ENCODE measurements around the gene PIP4K2B.
"Not testable (repeated sequence)": the region's sequence is repeated elsewhere in the genome, so short reads cannot be mapped to it uniquely, and the experiment has no call there.

The PIP4K2B gene

GRCh38 chr17:38794221-38794620, 5.1 kb downstream of the PIP4K2B start:
- no peak overlapping the region for H2BK12ac ChIP-seq (ENCODE audit: low read length)
- DNase-seq, result no peak
- H3K27ac ChIP-seq (ENCODE audit: low read depth, low read length), result no peak overlapping the region
- no peak overlapping the region for H2BK5ac ChIP-seq (ENCODE audit: low read depth, low read length, poor library complexity)
- no peak overlapping the region for H4K91ac ChIP-seq (ENCODE audit: low read depth, low read length)
- no peak overlapping the region for H3K4me2 ChIP-seq (ENCODE audit: low read length)
- peaks cover 8% of the 10 kb centered on the region for H3K79me2 ChIP-seq (ENCODE audit: control insufficient read depth, insufficient read depth, low read length, poor library complexity)
- WGBS (ENCODE audit: extremely low coverage, insufficient coverage, insufficient read length), result no CpG with 5 or more reads among the region's 5 CpGs
- H3K9ac ChIP-seq (ENCODE audit: low read length), result no peak overlapping the region
- H3K4ac ChIP-seq (ENCODE audit: low read depth, low read length), result no peak overlapping the region
- no peak overlapping the region for H3K4me3 ChIP-seq (ENCODE audit: low read depth, low read length)
- H3K14ac ChIP-seq (ENCODE audit: low read length), result no peak overlapping the region
- no peak overlapping the region for H3K18ac ChIP-seq (ENCODE audit: low read length)
- no peaks in the 10 kb centered on the region for H3K27me3 ChIP-seq (ENCODE audit: insufficient read depth, low read length)
- H3K4me1 ChIP-seq (ENCODE audit: control insufficient read depth in 1 of 2, insufficient read depth in 2 of 2, low read length in 2 of 2), result peaks cover 0 to 12% of the 10 kb centered on the region in 2 experiments
- H2BK120ac ChIP-seq (ENCODE audit: insufficient read depth, low read length, poor library complexity), result no peak overlapping the region
- peaks cover 5% of the 10 kb centered on the region for H3K79me1 ChIP-seq (ENCODE audit: low read length)
- no peak overlapping the region for H2AFZ ChIP-seq (ENCODE audit: insufficient read depth, low read length, poor library complexity)
- no peak overlapping the region for H3K23ac ChIP-seq (ENCODE audit: low read length)
- no peak overlapping the region for H2AK5ac ChIP-seq (ENCODE audit: low read length)
- peaks cover 2 to 6% of the 10 kb centered on the region in 2 experiments for H3K36me3 ChIP-seq (ENCODE audit: control insufficient read depth in 1 of 2, insufficient read depth in 2 of 2, low read length in 2 of 2)
- no peaks in the 10 kb centered on the region for H3K9me3 ChIP-seq (ENCODE audit: insufficient read depth, low read depth, low read length)
- H4K8ac ChIP-seq (ENCODE audit: low read depth, low read length), result no peak overlapping the region
- no peak overlapping the region for H4K12ac ChIP-seq (ENCODE audit: low read depth, low read length)

GRCh38 chr17:38791162-38791561, 8.2 kb downstream of the PIP4K2B start:
- H3K4me3 ChIP-seq (ENCODE audit: low read depth, low read length), result no peak overlapping the region
- H3K4ac ChIP-seq (ENCODE audit: low read depth, low read length), result no peak overlapping the region
- H2BK5ac ChIP-seq (ENCODE audit: low read depth, low read length, poor library complexity), result no peak overlapping the region
- no peaks in the 10 kb centered on the region for H3K27me3 ChIP-seq (ENCODE audit: insufficient read depth, low read length)
- H3K4me2 ChIP-seq (ENCODE audit: low read length), result no peak overlapping the region
- H2BK120ac ChIP-seq (ENCODE audit: insufficient read depth, low read length, poor library complexity), result no peak overlapping the region
- H3K9me3 ChIP-seq (ENCODE audit: insufficient read depth, low read depth, low read length), result no peaks in the 10 kb centered on the region
- no peak overlapping the region for H4K91ac ChIP-seq (ENCODE audit: low read depth, low read length)
- no peak overlapping the region for H3K18ac ChIP-seq (ENCODE audit: low read length)
- H3K4me1 ChIP-seq (ENCODE audit: control insufficient read depth in 1 of 2, insufficient read depth in 2 of 2, low read length in 2 of 2), result peaks cover 0 to 6% of the 10 kb centered on the region in 2 experiments
- H3K27ac ChIP-seq (ENCODE audit: low read depth, low read length), result no peak overlapping the region
- H2AFZ ChIP-seq (ENCODE audit: insufficient read depth, low read length, poor library complexity), result no peak overlapping the region
- H3K23ac ChIP-seq (ENCODE audit: low read length), result no peak overlapping the region
- H3K14ac ChIP-seq (ENCODE audit: low read length), result no peak overlapping the region
- no peak overlapping the region for H2AK5ac ChIP-seq (ENCODE audit: low read length)
- H4K8ac ChIP-seq (ENCODE audit: low read depth, low read length), result no peak overlapping the region
- no peak overlapping the region for H4K12ac ChIP-seq (ENCODE audit: low read depth, low read length)
- no CpG with 5 or more reads among the region's 5 CpGs for WGBS (ENCODE audit: extremely low coverage, insufficient coverage, insufficient read length)
- H2BK12ac ChIP-seq (ENCODE audit: low read length), result no peak overlapping the region
- peaks cover 10 to 16% of the 10 kb centered on the region in 2 experiments for H3K36me3 ChIP-seq (ENCODE audit: control insufficient read depth in 1 of 2, insufficient read depth in 2 of 2, low read length in 2 of 2)
- no peaks in the 10 kb centered on the region for H3K79me2 ChIP-seq (ENCODE audit: control insufficient read depth, insufficient read depth, low read length, poor library complexity)
- DNase-seq, result no peak
- H3K79me1 ChIP-seq (ENCODE audit: low read length), result no peaks in the 10 kb centered on the region
- H3K9ac ChIP-seq (ENCODE audit: low read length), result no peak overlapping the region

GRCh38 chr17:38790148-38790707, 9.1 kb downstream of the PIP4K2B start:
- no CpG with 5 or more reads among the region's 13 CpGs for WGBS (ENCODE audit: extremely low coverage, insufficient coverage, insufficient read length)
- H3K36me3 ChIP-seq (ENCODE audit: control insufficient read depth in 1 of 2, insufficient read depth in 2 of 2, low read length in 2 of 2), result peaks cover 14 to 21% of the 10 kb centered on the region in 2 experiments
- not testable (repeated sequence) for H4K12ac ChIP-seq (ENCODE audit: low read depth, low read length); H3K4me2 ChIP-seq (ENCODE audit: low read length); H3K4me1 ChIP-seq (ENCODE audit: control insufficient read depth in 1 of 2, insufficient read depth in 2 of 2, low read length in 2 of 2); H3K27me3 ChIP-seq (ENCODE audit: insufficient read depth, low read length); H3K18ac ChIP-seq (ENCODE audit: low read length); H4K8ac ChIP-seq (ENCODE audit: low read depth, low read length); H3K14ac ChIP-seq (ENCODE audit: low read length); H3K23ac ChIP-seq (ENCODE audit: low read length); H2AFZ ChIP-seq (ENCODE audit: insufficient read depth, low read length, poor library complexity); H2BK5ac ChIP-seq (ENCODE audit: low read depth, low read length, poor library complexity); H4K91ac ChIP-seq (ENCODE audit: low read depth, low read length); H3K79me2 ChIP-seq (ENCODE audit: control insufficient read depth, insufficient read depth, low read length, poor library complexity); H3K79me1 ChIP-seq (ENCODE audit: low read length); DNase-seq; H2BK12ac ChIP-seq (ENCODE audit: low read length); H3K4ac ChIP-seq (ENCODE audit: low read depth, low read length); H2AK5ac ChIP-seq (ENCODE audit: low read length); H3K4me3 ChIP-seq (ENCODE audit: low read depth, low read length); H3K9me3 ChIP-seq (ENCODE audit: insufficient read depth, low read depth, low read length); H3K9ac ChIP-seq (ENCODE audit: low read length); H3K27ac ChIP-seq (ENCODE audit: low read depth, low read length); H2BK120ac ChIP-seq (ENCODE audit: insufficient read depth, low read length, poor library complexity)

GRCh38 chr17:38789185-38789584, 10.2 kb downstream of the PIP4K2B start:
- Histone ChIP-seq H3K4ac (ENCODE audit: low read depth, low read length) (no peak overlapping the region), H3K4me2 (ENCODE audit: low read length) (no peak overlapping the region), H4K12ac (ENCODE audit: low read depth, low read length) (no peak overlapping the region), H3K4me3 (ENCODE audit: low read depth, low read length) (no peak overlapping the region), H3K79me2 (ENCODE audit: control insufficient read depth, insufficient read depth, low read length, poor library complexity) (no peaks in the 10 kb centered on the region), H3K23ac (ENCODE audit: low read length) (no peak overlapping the region), H3K9me3 (ENCODE audit: insufficient read depth, low read depth, low read length) (no peaks in the 10 kb centered on the region), H2BK120ac (ENCODE audit: insufficient read depth, low read length, poor library complexity) (no peak overlapping the region), H2AFZ (ENCODE audit: insufficient read depth, low read length, poor library complexity) (no peak overlapping the region), H3K18ac (ENCODE audit: low read length) (no peak overlapping the region), H2BK12ac (ENCODE audit: low read length) (no peak overlapping the region), H3K4me1 (ENCODE audit: control insufficient read depth in 1 of 2, insufficient read depth in 2 of 2, low read length in 2 of 2) (peaks cover 0 to 6% of the 10 kb centered on the region in 2 experiments), H3K36me3 (ENCODE audit: control insufficient read depth in 1 of 2, insufficient read depth in 2 of 2, low read length in 2 of 2) (peaks cover 13 to 30% of the 10 kb centered on the region in 2 experiments), H2AK5ac (ENCODE audit: low read length) (no peak overlapping the region), H3K27ac (ENCODE audit: low read depth, low read length) (no peak overlapping the region), H3K79me1 (ENCODE audit: low read length) (no peaks in the 10 kb centered on the region), H2BK5ac (ENCODE audit: low read depth, low read length, poor library complexity) (no peak overlapping the region), H3K9ac (ENCODE audit: low read length) (no peak overlapping the region), H4K8ac (ENCODE audit: low read depth, low read length) (no peak overlapping the region), H3K27me3 (ENCODE audit: insufficient read depth, low read length) (no peaks in the 10 kb centered on the region), H4K91ac (ENCODE audit: low read depth, low read length) (no peak overlapping the region), H3K14ac (ENCODE audit: low read length) (no peak overlapping the region)
- WGBS (ENCODE audit: extremely low coverage, insufficient coverage, insufficient read length), result no CpG with 5 or more reads among the region's 1 CpG
- no peak for DNase-seq
